ENCODE measurements around the gene DPP6. TPM values are rescaled to one million over a fixed set of nuclear protein-coding genes. Genes with fewer than 3 reads are reported as not detected.

DPP6 gene
- total RNA-seq, 8 experiments from 2014 or later, result 0.07 to 21.1 (median 1.7) TPM

DNA sequence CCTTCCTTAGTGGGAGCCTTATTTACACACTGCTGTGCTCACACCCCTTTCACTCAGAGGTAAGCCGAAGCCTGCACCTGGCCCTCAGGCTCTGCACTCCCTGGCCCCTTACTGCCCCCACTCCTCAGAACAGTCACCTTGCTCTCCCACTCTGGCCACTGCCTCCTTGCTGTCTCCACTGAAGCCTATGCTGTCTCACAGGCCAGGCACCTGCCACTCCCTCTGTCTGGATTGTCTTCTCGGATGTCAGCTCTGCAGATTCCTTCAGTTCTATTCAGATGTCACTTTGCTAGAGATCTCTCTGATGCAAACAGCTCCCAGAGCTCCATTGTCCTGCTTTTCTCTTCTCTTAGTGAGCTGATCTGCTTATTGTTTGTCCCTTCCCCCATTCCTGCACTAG is 390.7 kb downstream of the DPP6 start:
- no peak for ATAC-seq (replicated peaks in 6 of 8)
- in situ Hi-C loops (cut with MboI; ENCODE audit: low pct_unique_long_range_greater_than_20kb in 2 of 9, low sequenced_read_pairs in 9 of 9, unreplicated experiment in 9 of 9), result no loop called here
- Histone ChIP-seq H3K4me3 (no peak overlapping the region), H3K4me1 (replicated peaks in 1 of 2) (no peaks in the 10 kb centered on the region), H3K27ac (no peak overlapping the region)
- 0 to 60% (median 40%) methylated on average over 1 to 2 of the region's 2 CpGs; no CpG with 5 or more reads in 3 of the 10 experiments for WGBS, 10 experiments

DNA sequence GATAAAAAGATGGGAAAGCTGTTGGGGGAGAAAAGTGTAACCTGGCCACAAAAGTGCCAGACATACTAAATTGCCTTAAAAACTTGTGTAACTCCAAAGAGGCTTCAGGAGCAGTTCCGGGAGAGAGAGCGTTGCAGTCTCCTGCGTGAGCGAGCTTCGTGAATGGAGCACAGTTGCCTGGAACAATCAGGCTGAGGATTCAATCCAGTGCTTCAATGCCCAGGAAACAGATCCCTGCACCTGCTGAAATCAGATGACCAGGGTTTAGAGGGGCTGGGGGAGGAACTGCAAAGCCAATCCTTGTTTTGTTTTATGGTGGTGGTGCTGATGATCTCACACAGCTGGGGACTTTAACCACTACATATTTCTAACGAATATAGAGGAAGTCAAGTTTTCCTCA is 398.3 kb downstream of the DPP6 start:
- Histone ChIP-seq H3K27ac (no peak overlapping the region), H3K4me3 (no peak overlapping the region), H3K4me1 (replicated peaks in 1 of 2) (no peaks in the 10 kb centered on the region)
- in situ Hi-C loops (cut with MboI; ENCODE audit: low pct_unique_long_range_greater_than_20kb in 2 of 9, low sequenced_read_pairs in 9 of 9, unreplicated experiment in 9 of 9), result no loop called here
- ATAC-seq (replicated peaks in 6 of 8), result no peak
- 0 to 100% (median 69%) methylated on average over 1 to 6 of the region's 6 CpGs; no CpG with 5 or more reads in 1 of the 10 experiments for WGBS, 10 experiments

DNA sequence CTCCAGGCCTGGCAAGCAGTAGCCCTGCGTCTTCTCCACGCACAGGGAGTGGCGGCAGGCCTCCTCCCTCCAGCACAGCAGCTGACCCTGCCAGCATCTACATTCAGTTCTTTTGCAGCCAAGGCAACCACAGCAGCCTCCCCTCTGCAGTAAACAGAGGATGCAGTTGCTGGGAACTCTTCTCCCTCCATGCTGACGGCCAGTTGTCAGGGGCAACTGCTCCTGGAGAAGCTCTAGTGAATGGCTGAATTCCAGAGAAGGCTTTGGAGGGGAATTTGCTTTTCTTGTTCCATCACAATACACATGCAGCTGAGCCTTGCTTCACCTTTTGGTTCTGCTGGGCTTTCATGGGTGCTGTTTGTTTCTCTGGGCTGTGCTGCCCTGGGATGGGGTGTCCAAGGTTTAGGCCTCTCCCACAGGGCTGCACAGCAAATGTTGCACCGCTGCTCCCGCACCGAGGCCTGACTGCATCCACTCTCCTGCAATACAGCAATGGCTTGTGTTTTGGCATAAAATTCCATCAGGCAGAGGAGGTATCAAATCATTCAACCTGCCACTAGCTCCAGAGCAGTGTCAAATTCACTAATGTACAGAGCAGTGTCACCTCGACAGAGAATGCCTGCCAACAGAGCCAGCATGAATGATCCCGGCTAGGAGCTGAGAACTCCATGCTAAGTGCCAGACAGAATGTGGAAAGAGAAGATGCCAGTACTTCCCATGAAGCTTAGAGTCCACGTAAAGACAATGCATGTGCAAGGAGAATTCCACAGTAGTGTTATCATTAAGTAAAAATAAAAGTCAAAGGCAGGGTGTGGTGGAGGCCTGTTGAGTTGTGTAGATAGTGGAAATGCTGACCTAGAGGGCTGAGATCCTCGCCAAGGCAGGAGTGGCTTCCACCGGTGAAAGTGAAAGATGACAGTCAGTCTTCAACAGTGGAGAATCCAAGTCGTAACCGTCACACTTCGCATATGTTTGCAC is 399.6 kb downstream of the DPP6 start:
- ATAC-seq (replicated peaks in 6 of 8), result peak in 3 of 8 experiments; percentile 98 to 99 (median 99)
- in situ Hi-C loops (cut with MboI; ENCODE audit: low pct_unique_long_range_greater_than_20kb in 2 of 9, low sequenced_read_pairs in 9 of 9, unreplicated experiment in 9 of 9), result no loop called here

DNA sequence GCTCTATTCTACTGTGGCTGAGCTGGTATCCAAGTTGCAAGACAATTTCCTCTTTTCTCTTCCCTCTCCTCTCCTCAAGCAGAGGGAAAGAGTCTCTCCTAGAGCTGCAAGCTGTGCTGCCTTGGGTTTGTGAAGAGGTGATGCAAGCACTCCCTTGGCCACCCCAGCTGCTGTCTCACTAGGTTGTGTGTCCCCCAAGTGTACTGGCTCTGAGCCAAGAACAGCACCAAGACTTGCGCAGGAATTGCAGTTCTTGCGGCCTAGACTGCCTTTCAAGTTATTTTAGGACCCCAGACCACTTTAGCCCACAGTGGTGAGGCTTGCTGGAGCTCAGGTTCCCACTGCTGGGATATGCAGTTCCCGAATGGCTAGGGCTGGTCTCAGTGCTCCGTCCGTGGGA is 411.6 kb downstream of the DPP6 start:
- Histone ChIP-seq H3K4me3 (no peak overlapping the region), H3K27ac (no peak overlapping the region), H3K4me1 (replicated peaks in 1 of 2) (no peaks in the 10 kb centered on the region)
- ATAC-seq (replicated peaks in 6 of 8), result no peak
- in situ Hi-C loops (cut with MboI; ENCODE audit: low pct_unique_long_range_greater_than_20kb in 2 of 9, low sequenced_read_pairs in 9 of 9, unreplicated experiment in 9 of 9), result no loop called here
- 30 to 100% (median 40%) methylated on average over 1 to 5 of the region's 5 CpGs; no CpG with 5 or more reads in 5 of the 10 experiments for whole genome bisulfite sequencing, 10 experiments

More for the DNA sequence above, 399.6 kb downstream of the DPP6 start:
- 0 to 95% (median 58%) methylated on average over 1 to 8 of the region's 15 CpGs; no CpG with 5 or more reads in 1 of the 10 experiments for WGBS, 10 experiments
- H3K4me1 ChIP-seq (replicated peaks in 1 of 2), result no peaks in the 10 kb centered on the region
- no peak overlapping the region for H3K4me3 ChIP-seq
- no peak overlapping the region for H3K27ac ChIP-seq

DNA sequence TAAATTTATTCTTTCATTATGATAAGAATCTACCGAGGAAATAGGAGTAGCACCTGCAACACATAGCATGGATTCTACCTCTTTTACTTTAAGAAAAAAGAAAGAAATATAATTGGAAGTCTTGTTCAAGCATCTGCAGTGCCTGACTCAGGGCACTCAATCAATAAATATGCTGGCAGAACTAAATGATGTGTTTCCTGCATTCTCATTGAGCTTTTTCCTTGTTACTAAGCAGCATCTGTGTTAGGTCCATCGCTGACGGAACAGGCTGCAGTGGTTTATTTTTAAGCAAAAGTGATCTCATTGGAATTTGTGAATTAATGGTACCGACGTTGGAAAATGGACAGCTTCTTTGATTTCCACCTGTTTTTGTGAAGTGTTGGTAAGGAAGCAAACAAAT is 417.5 kb downstream of the DPP6 start:
- Histone ChIP-seq H3K4me3 (no peak overlapping the region), H3K4me1 (replicated peaks in 1 of 2) (peaks cover 0 to 6% of the 10 kb centered on the region in 2 donors), H3K27ac (no peak overlapping the region)
- 0 to 78% (median 47%) methylated on average over 1 to 5 of the region's 5 CpGs for WGBS, 10 experiments
- ATAC-seq (replicated peaks in 6 of 8), result peak in 3 of 8 experiments; percentile 85 to 94 (median 87)
- in situ Hi-C loops (cut with MboI; ENCODE audit: low pct_unique_long_range_greater_than_20kb in 2 of 9, low sequenced_read_pairs in 9 of 9, unreplicated experiment in 9 of 9), result no loop called here

DNA sequence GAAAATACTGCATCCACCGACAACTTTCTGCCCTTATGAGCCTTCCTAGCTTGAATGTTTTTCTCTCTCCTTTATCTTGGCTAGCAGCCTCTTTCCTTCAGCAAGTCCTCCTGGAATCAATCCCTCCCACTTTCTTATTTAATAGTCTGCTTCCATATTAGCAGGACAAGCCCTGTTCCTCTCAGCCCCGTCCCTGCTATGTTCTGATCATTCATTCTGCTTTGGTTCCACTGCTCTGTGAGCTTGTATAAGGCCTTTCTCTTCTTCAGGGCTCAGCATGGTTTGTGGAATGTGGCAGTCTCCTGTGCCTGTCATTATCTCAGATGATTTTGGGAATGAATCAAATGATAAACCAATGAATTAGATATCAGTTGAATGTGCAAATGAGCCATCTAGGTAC is 420.1 kb downstream of the DPP6 start:
- Histone ChIP-seq H3K27ac (no peak overlapping the region), H3K4me3 (no peak overlapping the region), H3K4me1 (replicated peaks in 1 of 2) (peaks cover 0 to 20% of the 10 kb centered on the region in 2 donors)
- in situ Hi-C loops (cut with MboI; ENCODE audit: low pct_unique_long_range_greater_than_20kb in 2 of 9, low sequenced_read_pairs in 9 of 9, unreplicated experiment in 9 of 9), result no loop called here
- ATAC-seq (replicated peaks in 6 of 8), result no peak
- WGBS, 10 experiments, result 0 to 92% (median 30%) methylated on average over 1 to 2 of the region's 2 CpGs; no CpG with 5 or more reads in 3 of the 10 experiments

DNA sequence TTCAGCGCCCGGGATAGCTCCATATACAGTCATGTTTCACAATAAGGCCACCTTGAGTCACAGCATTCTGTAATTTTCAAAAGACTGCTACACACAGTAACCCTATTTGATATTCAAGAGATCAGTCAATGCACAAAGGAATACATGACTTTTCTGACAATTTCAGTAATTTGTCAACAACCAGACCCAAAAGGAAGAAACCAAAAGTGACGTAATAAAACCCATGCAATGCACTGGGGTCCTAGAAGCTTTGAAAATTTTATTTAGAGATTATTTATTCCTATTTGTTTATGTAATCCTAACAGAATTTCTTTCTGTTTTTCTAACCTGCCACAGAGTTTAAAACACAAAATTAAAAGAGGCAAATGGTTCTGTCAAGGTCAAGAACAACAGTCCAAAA is 421.2 kb downstream of the DPP6 start:
- no peak overlapping the region for H3K27ac ChIP-seq
- ATAC-seq (replicated peaks in 6 of 8), result no peak
- no peak overlapping the region for H3K4me3 ChIP-seq
- 0 to 100% (median 47%) methylated on average over 1 to 3 of the region's 3 CpGs; no CpG with 5 or more reads in 2 of the 10 experiments for WGBS, 10 experiments
- in situ Hi-C loops (cut with MboI; ENCODE audit: low pct_unique_long_range_greater_than_20kb in 2 of 9, low sequenced_read_pairs in 9 of 9, unreplicated experiment in 9 of 9), result no loop called here
- peaks cover 0 to 20% of the 10 kb centered on the region in 2 donors for H3K4me1 ChIP-seq (replicated peaks in 1 of 2)

DNA sequence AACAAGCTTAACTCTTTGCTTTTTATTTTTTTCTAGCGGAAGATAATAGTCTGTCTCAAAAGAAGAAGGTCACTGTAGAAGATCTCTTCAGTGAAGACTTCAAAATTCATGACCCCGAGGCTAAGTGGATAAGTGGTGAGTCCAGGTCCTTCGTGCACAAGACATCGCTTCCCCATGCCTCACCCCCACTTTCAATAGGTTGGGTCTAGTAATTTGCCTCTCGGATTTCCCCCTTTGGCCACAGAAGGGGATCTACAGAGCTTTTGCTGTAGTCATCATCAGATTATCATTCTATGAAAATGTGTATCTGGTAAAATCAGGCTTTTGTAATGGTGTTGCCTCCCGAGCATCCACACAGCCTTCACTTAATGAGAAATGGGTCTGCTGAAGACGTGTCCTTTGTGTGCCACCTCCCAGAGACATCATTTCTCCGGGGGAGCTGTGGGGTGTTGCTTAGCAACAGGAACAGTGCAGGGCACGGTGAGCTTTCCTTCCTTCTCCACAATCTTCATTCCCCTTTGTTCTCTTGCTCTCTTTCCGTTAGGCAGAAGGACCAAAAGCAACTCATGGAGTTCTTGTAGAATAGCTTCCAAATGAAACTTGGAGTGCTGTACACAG is 422.8 kb downstream of the DPP6 start:
- Histone ChIP-seq H3K4me3 (no peak overlapping the region), H3K4me1 (replicated peaks in 1 of 2) (peaks cover 0 to 17% of the 10 kb centered on the region in 2 donors), H3K27ac (peak overlapping the region in 1 of 2 donors; percentile 52)
- WGBS, 10 experiments, result 0 to 100% (median 34%) methylated on average over 1 to 8 of the region's 10 CpGs
- in situ Hi-C loops (cut with MboI; ENCODE audit: low pct_unique_long_range_greater_than_20kb in 2 of 9, low sequenced_read_pairs in 9 of 9, unreplicated experiment in 9 of 9), result no loop called here
- peak in 3 of 8 experiments; percentile 93 to 96 (median 94) for ATAC-seq (replicated peaks in 6 of 8)

DNA sequence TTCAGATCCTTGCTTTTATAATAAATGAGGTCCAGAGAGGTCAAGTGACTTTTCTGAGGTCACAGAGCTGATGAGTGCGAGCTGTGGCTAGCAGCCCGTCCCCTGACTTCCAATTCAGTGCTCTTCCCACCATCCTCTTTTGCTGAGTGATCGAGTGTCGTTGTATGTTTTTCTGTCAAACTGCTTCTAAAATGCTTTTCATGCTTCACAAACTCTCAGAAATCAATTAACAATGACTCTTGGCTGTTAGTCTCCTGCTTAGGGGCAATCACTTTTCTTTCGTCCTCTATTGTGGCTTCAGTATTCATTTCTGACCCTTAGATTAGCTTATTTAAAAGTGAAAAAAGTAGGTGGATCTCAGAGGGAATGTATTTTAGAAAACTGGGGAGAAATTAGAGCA is 423.7 kb downstream of the DPP6 start:
- 0 to 23% (median 6%) methylated on average over 1 to 5 of the region's 5 CpGs; no CpG with 5 or more reads in 1 of the 10 experiments for WGBS, 10 experiments
- ATAC-seq (replicated peaks in 6 of 8), result peak in 2 of 8 experiments; percentile 30 to 31
- Histone ChIP-seq H3K4me1 (replicated peaks in 1 of 2) (peaks cover 0 to 17% of the 10 kb centered on the region in 2 donors), H3K4me3 (no peak overlapping the region), H3K27ac (no peak overlapping the region)
- in situ Hi-C loops (cut with MboI; ENCODE audit: low pct_unique_long_range_greater_than_20kb in 2 of 9, low sequenced_read_pairs in 9 of 9, unreplicated experiment in 9 of 9), result no loop called here

DNA sequence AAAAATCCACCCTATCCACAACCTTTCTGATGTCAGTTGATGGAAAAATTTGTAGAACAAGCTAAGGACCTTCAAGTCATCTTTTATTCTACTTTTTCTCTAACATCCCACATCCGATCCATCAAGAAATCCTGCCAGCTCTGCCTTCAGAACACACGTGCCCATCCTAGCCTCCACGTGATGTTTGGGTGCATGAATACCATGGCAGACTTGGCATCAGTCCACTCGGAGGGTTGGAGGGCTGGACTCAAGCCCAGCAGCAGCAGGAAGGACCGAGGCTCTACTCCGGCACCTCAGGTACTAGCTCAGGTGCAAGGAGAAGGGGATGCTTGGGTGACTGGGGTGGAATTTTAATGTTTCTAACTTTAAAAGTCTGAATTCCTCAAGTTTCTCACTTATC is 428.6 kb downstream of the DPP6 start:
- 10 to 100% (median 41%) methylated on average over 1 to 5 of the region's 6 CpGs; no CpG with 5 or more reads in 1 of the 10 experiments for WGBS, 10 experiments

DNA sequence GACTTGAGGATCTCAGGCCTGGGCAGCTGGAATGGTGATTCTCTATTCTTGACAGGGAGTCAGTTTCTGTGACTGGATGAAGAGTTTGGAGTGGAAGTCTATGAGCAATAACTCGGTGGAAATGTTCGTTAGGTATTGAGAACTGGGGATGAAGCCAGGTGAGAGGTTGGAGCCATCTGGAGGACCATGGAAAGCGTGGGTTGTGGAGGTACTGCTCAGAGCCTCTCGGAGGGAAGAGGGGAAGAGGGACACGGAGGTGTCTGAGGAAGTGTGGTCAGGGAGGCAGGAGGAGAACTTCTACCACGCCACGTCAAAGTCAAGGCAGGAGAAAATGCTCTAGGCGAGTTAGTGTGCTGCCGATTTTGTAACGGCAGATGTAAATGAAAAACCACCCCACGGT is 430.7 kb downstream of the DPP6 start:
- Histone ChIP-seq H3K4me1 (replicated peaks in 1 of 2) (no peaks in the 10 kb centered on the region), H3K27ac (no peak overlapping the region), H3K4me3 (no peak overlapping the region)
- ATAC-seq (replicated peaks in 6 of 8), result no peak
- WGBS, 10 experiments, result 42 to 100% (median 73%) methylated on average over 1 to 11 of the region's 11 CpGs; no CpG with 5 or more reads in 1 of the 10 experiments
- in situ Hi-C loops (cut with MboI; ENCODE audit: low pct_unique_long_range_greater_than_20kb in 2 of 9, low sequenced_read_pairs in 9 of 9, unreplicated experiment in 9 of 9), result no loop called here

More for the DNA sequence above, 428.6 kb downstream of the DPP6 start:
- Histone ChIP-seq H3K27ac (no peak overlapping the region), H3K4me3 (no peak overlapping the region), H3K4me1 (replicated peaks in 1 of 2) (peaks cover 0 to 2% of the 10 kb centered on the region in 2 donors)
- ATAC-seq (replicated peaks in 6 of 8), result no peak
- in situ Hi-C loops (cut with MboI; ENCODE audit: low pct_unique_long_range_greater_than_20kb in 2 of 9, low sequenced_read_pairs in 9 of 9, unreplicated experiment in 9 of 9), result no loop called here

DNA sequence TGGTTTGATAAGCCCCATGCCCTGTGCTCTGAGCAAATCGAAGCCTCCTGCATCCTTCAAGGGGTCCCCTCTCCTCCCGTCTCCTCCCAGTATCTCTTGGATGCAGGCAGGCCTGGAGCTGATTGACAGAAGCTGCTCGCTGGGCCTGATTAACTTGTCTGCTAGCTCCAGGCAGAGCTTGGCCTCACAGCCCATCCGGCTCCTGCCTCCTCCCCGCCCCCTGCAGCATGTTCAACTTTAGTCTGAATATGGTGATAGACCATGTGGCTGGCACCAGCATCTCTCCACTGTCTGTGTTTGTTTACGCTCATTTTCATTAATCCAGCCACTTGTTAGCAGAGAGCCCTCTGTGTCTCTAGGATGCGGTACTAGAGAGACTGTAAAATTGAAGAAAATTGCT is 432.2 kb downstream of the DPP6 start:
- Histone ChIP-seq H3K4me3 (no peak overlapping the region), H3K27ac (no peak overlapping the region)
- WGBS, 10 experiments, result 0 to 39% (median 27%) methylated on average over 2 to 6 of the region's 7 CpGs; no CpG with 5 or more reads in 3 of the 10 experiments

DNA sequence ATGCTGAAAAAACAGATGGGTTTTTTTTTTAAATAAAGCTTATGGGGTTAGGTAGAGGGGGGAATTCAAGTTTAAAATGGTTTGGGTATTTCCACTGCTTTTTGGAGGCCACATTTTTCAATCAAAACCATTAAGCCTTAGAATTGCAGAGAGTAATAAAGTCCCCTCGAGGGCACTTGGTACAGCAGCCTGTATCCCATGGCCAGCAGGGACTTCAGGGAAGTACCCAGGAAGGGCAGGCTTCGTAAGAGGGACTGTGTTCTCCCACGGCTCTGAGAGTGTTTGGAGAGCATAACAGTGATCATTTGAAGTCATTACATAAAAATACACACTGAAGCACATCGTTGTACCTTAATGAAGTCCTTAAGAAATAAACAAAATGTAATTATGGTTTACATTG is 432.7 kb downstream of the DPP6 start:
- no peak overlapping the region for H3K27ac ChIP-seq
- no peaks in the 10 kb centered on the region for H3K4me1 ChIP-seq (replicated peaks in 1 of 2)
- whole genome bisulfite sequencing, 10 experiments, result 5 to 53% (median 18%) methylated on average over 1 to 4 of the region's 4 CpGs; no CpG with 5 or more reads in 2 of the 10 experiments
- H3K4me3 ChIP-seq, result no peak overlapping the region
- in situ Hi-C loops (cut with MboI; ENCODE audit: low pct_unique_long_range_greater_than_20kb in 2 of 9, low sequenced_read_pairs in 9 of 9, unreplicated experiment in 9 of 9), result no loop called here
- ATAC-seq (replicated peaks in 6 of 8), result no peak

More for the DNA sequence above, 432.2 kb downstream of the DPP6 start:
- ATAC-seq (replicated peaks in 6 of 8), result peak in 5 of 8 experiments; percentile 28 to 99 (median 90)
- H3K4me1 ChIP-seq (replicated peaks in 1 of 2), result no peaks in the 10 kb centered on the region
- in situ Hi-C loops (cut with MboI; ENCODE audit: low pct_unique_long_range_greater_than_20kb in 2 of 9, low sequenced_read_pairs in 9 of 9, unreplicated experiment in 9 of 9), result no loop called here

Measured in motor neuron (in vitro differentiated cells).